Measurements from ENCODE around the gene STON2.
"Not testable (repeated sequence)": the region's sequence is repeated elsewhere in the genome, so short reads cannot be mapped to it uniquely, and the experiment has no call there.

Gene STON2

GRCh38 chr14:81382517-81383225, 17.5 kb downstream of the STON2 start:
- no peak for DNase-seq

- not testable (repeated sequence) for DNase-seq
Observed at GRCh38 chr14:81380009-81380408, 20.1 kb downstream of the STON2 start.

DNA sequence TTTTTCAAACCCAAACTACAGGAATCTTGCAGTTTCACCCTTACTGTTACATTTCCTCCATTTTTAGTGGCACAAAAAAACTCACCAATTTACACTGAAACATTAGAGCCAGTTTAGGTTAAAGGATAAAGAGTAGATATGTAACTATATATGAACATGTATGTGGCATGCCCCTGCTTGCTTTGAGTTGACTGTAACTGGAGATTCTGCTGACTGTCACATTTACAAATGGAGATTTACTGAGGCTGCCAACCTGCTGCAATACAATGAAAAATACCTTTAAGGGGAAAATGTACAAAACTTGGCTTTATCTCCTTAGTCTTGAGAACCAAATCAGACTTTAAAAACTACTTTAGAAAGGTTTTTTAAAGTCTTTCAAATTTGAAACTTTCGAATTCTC, 28.3 kb downstream of the STON2 start:
- no peak for DNase-seq

- no peak for DNase-seq
Observed at GRCh38 chr14:81367563-81367962, 32.6 kb downstream of the STON2 start.

DNA sequence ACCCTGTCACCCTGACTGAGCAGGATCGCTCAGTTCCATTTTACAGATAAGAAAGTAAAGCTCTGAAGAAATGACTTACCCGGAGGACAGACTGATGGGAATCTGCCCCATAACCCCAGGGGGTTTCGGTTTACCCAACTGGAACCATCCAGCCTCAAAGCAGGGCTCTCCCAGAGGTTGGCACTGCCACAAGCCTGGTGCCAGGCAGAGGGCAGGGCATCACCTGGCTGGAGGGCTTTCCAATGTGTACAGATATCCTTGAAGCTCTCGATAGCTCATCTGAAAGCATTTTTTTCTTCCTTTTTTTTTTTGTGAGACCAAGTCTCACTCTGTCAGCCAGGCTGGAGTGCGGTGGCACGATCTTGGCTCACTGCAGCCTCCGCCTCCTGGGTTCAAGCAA, 33.2 kb downstream of the STON2 start:
- no peak for DNase-seq

DNA sequence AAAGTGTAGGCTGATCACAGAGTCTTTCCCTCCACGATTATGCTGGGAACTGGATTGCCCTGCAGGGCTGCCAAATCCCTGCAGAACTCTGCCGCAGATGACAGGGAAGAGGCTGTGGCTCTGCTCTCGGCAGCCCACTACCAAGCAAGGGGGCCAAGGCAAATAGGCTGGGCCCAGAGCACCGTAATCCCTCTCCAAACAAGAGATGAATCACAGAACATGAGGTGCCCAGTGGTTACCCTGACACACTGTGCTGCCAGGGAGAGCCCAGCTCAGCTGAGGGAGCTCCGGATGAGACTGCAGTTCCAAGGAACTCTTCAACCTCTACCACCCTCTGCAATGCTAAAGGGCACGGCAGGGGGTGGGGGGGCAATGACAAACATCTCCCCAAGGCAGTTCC, 33.9 kb downstream of the STON2 start:
- peak; percentile 29 for DNase-seq

DNA sequence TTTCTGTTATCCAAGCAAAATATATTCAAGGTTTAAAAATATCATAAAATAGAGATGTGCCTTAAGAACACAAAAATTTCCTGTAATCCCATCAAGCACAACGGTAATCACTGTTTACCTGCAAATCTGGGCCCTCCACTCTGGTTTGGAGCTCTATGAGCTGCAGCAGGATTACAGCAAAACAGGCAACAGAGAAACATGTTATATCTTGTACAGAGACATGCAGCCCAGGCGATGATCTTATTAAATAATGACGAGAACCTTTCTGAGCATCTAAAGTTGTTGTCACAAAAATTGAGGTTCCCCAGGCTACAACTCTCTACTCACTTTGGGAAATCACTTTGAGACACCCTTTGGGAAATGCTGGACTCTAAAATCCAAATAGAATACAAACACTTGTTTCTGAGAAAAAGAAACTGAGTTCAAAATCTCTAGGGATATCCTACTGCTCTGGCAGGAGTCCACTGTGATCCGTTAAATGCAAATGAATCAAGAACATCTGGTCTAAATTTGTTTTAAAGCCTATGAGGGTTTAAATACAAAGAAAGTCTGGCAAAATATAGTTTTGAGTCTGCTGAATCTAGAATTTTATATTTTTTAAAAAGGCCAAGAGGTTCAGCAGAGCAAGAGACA, 36.3 kb downstream of the STON2 start:
- peak; percentile 50 for DNase-seq

DNA sequence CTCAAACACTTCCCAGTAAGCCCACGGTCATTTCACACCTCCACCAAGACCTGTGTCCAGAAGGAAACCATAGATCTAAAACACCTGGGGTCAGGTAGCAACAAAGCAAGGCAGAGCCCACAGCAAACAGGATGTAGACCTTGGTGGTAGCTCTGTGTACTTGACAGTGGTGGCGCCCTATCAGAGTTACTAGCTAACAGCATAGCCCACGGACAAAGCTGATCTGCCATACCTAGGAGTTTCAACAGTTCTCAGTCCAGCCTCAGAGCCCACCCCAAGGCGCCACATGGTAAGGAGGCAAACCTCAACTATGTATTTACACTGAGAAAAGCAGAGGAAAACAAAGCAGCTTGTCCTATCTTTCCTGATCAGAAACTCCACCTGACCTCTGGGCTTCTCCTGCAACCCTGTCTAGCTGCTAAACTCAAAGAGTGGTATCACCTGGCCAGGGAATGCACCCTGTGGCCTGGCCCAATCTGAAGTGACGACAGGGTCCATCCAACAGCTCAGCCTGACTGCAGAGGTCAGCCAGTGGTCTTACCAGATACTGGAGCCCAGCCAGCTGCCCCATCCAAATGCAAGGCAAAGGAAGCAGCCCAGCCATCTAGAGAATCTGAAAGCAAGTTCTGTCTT, 46.3 kb downstream of the STON2 start:
- no peak for DNase-seq

DNA sequence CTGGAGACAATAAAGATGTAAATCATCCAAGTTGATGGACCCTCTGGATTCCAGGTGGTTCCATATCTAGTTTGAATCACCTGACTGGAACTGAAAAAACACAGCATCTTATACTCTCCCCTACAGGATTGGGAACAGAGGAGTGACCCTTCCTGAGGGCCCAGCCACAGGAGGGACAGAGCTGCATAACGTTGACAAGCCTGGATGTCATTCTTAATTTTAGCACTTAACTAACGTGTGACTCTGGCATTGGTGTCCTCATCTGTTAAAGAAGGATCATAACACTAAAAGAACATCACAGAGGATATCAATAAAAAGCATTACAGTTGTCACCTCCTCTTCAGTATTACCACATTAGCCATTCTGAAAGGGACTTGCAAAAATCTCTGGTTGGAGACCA, 47.7 kb downstream of the STON2 start:
- DNase-seq: no peak

GRCh38 chr14:81351205-81351604, 48.9 kb downstream of the STON2 start:
- no peak for DNase-seq

DNA sequence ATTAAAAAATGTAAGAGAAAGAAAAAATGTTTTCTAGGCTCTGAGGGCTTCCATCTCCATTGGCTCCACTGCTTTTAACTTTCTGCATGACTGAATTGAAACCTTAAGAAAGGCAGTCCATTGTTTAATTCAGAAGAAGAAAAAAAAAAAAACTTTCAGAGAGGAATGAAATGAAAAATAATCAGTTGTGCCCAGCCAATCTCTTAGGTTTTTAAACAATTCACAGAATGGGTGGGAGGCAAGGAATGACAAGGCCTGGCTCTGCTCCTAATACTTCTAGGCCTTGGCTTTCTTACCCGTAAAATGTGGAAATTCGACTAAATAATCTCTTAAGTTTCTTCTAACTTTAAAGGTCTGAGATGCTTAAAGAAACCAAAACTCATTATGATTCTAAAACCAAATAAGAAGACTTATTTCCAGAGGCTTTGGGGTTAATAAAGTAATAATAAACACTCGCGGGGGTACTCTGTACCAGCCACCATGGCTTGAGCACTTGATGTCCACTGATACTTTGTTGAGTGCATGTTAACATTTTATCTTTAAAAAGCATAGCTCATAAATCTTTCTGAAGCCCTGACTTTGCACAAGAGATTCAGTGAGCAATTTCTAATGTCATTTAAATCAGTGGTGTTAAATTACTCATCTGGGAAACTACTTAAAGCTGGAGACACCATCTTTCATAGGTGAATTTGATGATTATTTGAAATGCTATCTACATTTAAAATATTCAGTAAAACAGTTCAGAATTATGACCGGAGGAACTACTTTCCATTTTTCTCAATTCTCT, 49.6 kb downstream of the STON2 start:
- no peak for DNase-seq

DNA sequence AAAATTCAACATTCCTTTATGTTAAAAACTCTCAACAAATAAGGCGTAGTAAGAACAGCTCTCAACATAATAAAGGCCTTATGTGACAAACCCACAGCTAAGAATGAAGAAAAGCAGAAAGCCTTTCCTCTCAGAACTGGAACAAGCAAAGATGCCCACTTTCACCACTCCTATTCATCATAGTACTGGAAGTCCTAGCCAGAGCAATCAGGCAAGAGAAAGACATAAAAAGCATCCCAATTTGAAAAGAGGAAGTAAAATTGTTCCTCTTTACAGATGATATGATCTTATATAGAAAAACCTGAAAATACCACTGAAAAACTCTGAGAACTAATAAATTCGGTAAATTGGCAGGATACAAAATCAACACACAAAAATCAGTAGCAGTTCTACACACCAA, 52.1 kb downstream of the STON2 start:
- DNase-seq: no peak

DNA sequence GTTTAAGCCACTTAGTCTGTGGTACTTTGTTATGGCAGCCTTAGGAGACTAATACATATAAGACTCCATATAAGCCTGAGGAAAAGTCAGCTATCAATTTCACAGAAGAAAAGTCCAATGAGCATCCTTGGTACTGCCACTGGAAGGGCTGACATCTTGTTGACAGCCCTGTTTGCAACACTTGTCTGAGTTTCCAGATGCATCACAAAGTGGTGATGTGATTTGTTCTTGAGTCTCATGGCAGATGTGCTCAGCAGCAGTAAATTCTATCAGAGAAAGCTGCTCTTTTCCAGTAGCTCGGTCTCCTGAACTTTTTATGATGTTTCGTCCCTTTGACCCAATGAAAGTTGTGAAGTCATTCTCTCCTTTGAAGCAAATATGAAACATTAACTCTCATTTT, 54.3 kb downstream of the STON2 start:
- no peak for DNase-seq

DNA sequence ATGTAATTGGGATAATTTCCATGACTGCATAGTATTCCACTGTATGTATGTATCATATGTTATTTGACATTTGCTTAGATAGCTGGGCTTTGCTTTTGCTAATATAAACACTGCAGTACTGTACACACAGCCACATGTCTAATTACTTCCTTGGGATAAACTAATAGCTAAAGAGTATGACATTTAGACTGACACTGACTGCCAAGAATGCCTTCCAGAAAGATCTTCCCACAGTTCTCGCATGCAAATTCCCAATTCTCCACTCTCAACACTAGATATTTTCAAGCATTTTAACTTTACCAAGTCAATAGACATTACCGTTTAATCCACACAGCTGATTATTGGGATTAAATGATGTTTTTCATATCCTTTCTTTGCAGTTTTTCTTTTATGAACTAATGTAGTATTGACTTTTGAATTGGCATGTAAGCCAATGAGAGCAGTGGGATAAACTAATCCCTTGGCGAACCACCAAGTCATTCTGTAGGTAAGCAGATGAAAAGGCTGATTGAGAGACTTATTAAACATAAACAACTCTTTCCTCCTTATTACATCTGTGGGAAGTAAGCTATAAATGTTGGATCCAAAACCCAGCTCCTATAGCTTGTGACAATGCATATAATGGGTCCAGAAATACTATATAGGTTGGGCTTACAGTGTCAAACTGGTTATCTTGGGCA, 55.5 kb downstream of the STON2 start:
- DNase-seq: no peak

DNA sequence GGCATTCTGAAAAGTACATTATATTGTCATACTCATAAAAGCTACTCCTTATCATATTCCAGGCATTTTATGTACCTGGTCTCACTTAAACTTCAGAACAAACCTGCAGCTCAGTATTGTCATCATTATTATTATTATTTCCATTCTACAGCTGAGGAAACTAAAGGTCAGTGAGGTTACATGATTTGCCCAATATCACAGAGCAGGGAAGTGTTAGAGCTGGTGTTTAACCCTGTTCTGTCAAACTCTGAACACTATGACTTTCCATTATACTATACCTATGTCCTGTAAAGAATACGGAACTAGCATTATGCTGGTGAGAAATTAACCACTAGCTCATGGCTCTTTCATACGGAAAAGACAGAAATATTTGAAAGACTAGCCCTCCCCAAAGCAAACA, 56.4 kb downstream of the STON2 start:
- no peak for DNase-seq

GRCh38 chr14:81342850-81343580, 57.1 kb downstream of the STON2 start:
- no peak for DNase-seq

DNA sequence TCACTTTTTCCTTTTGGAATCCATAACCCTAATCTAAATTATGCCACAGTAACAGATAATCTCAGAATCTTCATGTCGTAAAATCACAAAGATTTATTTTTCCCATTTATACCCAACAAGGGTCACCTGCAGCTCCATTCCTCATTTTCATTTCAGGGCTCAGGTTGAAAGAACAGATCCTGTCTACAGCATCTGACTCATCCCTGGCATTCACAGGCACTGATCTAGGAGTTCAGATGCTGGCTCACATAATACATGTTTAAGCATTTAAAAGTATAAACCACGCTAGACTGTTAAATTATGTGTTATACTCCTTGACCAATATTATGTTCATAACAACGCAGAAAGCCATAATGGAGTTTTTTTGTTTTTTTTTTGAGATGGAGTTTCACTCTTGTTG, 58.3 kb downstream of the STON2 start:
- no peak for DNase-seq

DNA sequence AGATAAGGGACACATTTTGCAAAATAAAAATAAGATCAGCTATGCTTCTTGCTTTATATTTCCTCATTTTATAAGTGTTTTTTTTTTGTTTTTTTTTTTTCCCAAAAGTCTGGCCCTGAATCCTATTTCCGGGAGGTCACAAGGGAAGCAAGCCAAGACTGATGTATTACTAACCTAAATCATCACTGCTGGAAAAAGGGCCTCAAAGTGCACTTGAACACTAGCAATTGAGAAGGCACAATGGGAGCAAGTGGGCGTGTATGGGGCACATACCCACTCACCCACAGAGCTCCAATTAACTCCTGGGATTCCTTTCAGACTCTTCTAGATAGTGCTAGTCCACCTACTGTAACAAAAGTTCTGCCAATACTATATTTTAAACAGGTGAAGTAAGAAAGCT, 58.8 kb downstream of the STON2 start:
- DNase-seq: no peak

DNA sequence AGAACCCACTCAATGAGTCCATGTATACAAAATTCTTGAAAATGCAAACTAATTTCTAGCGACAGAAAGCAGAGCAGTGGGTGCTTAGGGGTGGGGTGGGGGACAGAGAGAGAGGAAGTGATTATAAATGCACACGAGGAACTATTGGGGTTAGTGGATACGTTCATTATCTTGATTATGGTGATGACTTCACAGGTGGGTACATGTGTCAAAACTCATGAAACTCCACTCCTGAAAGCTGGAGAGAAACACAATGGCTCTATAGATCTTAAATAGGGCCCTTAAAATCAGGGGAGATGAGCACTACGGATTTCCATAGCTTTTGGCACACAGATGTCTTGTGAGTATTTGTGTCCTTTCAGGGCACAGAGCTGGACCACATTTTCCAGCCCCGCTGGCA, 59.9 kb downstream of the STON2 start:
- DNase-seq: peak; percentile 95

DNA sequence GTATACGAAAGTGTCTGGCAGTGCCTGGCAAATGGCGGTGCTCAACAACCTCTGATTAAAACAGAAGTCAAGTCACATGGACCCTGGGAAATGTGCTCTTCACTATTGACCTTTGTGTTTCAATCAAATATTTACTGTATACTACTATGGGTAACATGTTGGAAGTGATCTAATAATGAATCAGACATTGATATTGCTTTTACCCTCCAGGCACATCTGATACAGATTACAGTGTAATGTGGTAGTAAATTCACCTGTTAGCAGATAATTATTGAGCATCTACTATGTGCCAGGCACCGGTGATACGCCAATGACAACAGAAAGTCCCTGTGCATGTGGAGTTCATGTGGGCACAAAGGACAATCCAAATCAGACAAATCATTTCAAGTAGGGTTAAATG, 63.1 kb downstream of the STON2 start:
- DNase-seq: no peak

- no peak for DNase-seq
Observed at GRCh38 chr14:81336009-81336408, 64.1 kb downstream of the STON2 start.

DNA sequence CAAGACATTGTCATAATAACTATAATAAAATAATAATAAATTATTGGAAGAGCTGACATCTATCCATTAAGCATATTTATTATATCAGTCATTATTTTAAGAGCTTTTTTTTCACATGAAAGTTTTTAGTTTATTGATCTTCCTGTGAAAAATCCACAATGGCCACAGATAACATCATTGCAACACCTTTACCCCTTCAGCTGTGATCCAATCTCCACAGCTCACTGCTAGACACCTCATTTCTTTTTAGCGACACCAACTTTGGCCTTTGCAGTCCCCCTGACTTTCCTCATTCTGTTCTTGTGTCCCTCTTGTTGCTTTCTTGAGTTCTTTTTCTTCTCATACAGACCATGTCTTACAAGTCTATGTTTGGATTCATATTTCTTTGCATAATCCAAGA, 67.4 kb downstream of the STON2 start:
- no peak for DNase-seq
